ENCODE measurements around the gene COLEC12. TPM values are rescaled to one million over a fixed set of nuclear protein-coding genes. Genes with fewer than 3 reads are reported as not detected.

COLEC12 gene
- total RNA-seq, 2 experiments from 2014 or later: not detected

DNA sequence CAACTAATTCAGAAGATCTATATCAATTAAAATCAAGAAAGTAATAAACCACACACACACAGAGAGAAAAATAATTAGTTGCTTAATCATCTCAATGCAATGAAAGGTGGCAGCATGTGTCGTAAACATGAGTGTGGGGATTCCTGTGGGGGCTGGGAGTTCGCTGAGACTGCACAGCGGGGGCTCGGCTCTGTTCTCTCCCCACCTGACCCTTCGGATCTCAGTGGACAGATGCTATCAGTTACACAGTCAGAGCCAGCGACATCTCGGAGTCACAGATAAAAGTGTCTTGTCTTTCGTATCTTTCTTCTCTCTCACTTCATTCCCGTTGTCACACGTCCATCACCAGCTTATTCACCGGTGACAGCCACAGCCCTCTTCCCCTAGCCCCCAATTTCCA, 37.1 kb downstream of the COLEC12 start:
- intact Hi-C loops (cut with DNase I, micrococcal nuclease): no loop called here
- Histone ChIP-seq H3K4me1 (ENCODE audit: insufficient read depth, low read length) (no peaks in the 10 kb centered on the region), H3K4me3 (ENCODE audit: low read length) (no peak overlapping the region), H3K9me3 (ENCODE audit: control insufficient read depth in 1 of 2, insufficient read depth in 1 of 2, low read length in 2 of 2) (no peaks in the 10 kb centered on the region), H3K36me3 (ENCODE audit: insufficient read depth, low read length) (no peaks in the 10 kb centered on the region), H3K27me3 (ENCODE audit: control insufficient read depth in 1 of 2, insufficient read depth in 2 of 2, low read length in 2 of 2) (peaks cover 4 to 6% of the 10 kb centered on the region in 2 experiments), H3K27ac (ENCODE audit: low read depth in 1 of 2, low read length in 2 of 2) (no peak overlapping the region)
- no peaks in the 10 kb centered on the region for H3K36me3 Mint-ChIP-seq (ENCODE audit: low read depth)
- TF ChIP-seq, protein P1, sequence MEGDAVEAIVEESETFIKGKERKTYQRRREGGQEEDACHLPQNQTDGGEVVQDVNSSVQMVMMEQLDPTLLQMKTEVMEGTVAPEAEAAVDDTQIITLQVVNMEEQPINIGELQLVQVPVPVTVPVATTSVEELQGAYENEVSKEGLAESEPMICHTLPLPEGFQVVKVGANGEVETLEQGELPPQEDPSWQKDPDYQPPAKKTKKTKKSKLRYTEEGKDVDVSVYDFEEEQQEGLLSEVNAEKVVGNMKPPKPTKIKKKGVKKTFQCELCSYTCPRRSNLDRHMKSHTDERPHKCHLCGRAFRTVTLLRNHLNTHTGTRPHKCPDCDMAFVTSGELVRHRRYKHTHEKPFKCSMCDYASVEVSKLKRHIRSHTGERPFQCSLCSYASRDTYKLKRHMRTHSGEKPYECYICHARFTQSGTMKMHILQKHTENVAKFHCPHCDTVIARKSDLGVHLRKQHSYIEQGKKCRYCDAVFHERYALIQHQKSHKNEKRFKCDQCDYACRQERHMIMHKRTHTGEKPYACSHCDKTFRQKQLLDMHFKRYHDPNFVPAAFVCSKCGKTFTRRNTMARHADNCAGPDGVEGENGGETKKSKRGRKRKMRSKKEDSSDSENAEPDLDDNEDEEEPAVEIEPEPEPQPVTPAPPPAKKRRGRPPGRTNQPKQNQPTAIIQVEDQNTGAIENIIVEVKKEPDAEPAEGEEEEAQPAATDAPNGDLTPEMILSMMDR (IDR thresholded peaks at IDR 0.05): no peak
- no peak overlapping the region for H3K27ac Mint-ChIP-seq
- DNase-seq (no peak), ATAC-seq (ENCODE audit: poor library complexity) (no peak)
- peaks cover 2% of the 10 kb centered on the region for H3K9me3 Mint-ChIP-seq
- CTCF ChIA-PET: no interaction called here
- H3K4me3 Mint-ChIP-seq: no peak overlapping the region
- POLR2A ChIA-PET: no interaction called here
- peaks cover 49% of the 10 kb centered on the region for H3K27me3 Mint-ChIP-seq
- no peaks in the 10 kb centered on the region for H3K4me1 Mint-ChIP-seq (ENCODE audit: low read depth)

GRCh38 chr18:461762-462161, 38.7 kb downstream of the COLEC12 start:
- H3K4me1 Mint-ChIP-seq (ENCODE audit: low read depth): no peaks in the 10 kb centered on the region
- H3K27me3 Mint-ChIP-seq: peaks cover 52% of the 10 kb centered on the region

GRCh38 chr18:460791-461190, 39.7 kb downstream of the COLEC12 start:
- ATAC-seq (ENCODE audit: poor library complexity) (no peak), DNase-seq (no peak)
- Mint-ChIP-seq H3K36me3 (ENCODE audit: low read depth) (no peaks in the 10 kb centered on the region), H3K4me3 (no peak overlapping the region), H3K4me1 (ENCODE audit: low read depth) (no peaks in the 10 kb centered on the region), H3K27me3 (peaks cover 48% of the 10 kb centered on the region), H3K9me3 (peaks cover 2% of the 10 kb centered on the region), H3K27ac (no peak overlapping the region)
- intact Hi-C loops (cut with DNase I, micrococcal nuclease): no loop called here
- no peaks in the 10 kb centered on the region for H3K9me3 ChIP-seq (ENCODE audit: control insufficient read depth in 1 of 2, insufficient read depth in 1 of 2, low read length in 2 of 2)
- no peaks in the 10 kb centered on the region for H3K4me1 ChIP-seq (ENCODE audit: insufficient read depth, low read length)
- H3K4me3 ChIP-seq (ENCODE audit: low read length): no peak overlapping the region
- peaks cover 6 to 9% of the 10 kb centered on the region in 2 experiments for H3K27me3 ChIP-seq (ENCODE audit: control insufficient read depth in 1 of 2, insufficient read depth in 2 of 2, low read length in 2 of 2)
- H3K36me3 ChIP-seq (ENCODE audit: insufficient read depth, low read length): no peaks in the 10 kb centered on the region
- TF ChIP-seq, protein P1 (IDR thresholded peaks at IDR 0.05): no peak
- ChIA-PET POLR2A (no interaction called here), CTCF (no interaction called here)
- H3K27ac ChIP-seq (ENCODE audit: low read depth in 1 of 2, low read length in 2 of 2): no peak overlapping the region

More at GRCh38 chr18:461762-462161, 38.7 kb downstream of the COLEC12 start:
- no peak for DNase-seq
- Mint-ChIP-seq H3K36me3 (ENCODE audit: low read depth) (no peaks in the 10 kb centered on the region), H3K9me3 (peaks cover 2% of the 10 kb centered on the region), H3K4me3 (no peak overlapping the region), H3K27ac (no peak overlapping the region)
- no peaks in the 10 kb centered on the region for H3K36me3 ChIP-seq (ENCODE audit: insufficient read depth, low read length)
- H3K4me3 ChIP-seq (ENCODE audit: low read length): no peak overlapping the region
- ATAC-seq (ENCODE audit: poor library complexity): no peak
- CTCF ChIA-PET: no interaction called here
- TF ChIP-seq, protein P1 (IDR thresholded peaks at IDR 0.05): no peak
- intact Hi-C loops (cut with DNase I, micrococcal nuclease): no loop called here
- H3K4me1 ChIP-seq (ENCODE audit: insufficient read depth, low read length): no peaks in the 10 kb centered on the region
- H3K27me3 ChIP-seq (ENCODE audit: control insufficient read depth in 1 of 2, insufficient read depth in 2 of 2, low read length in 2 of 2): peaks cover 4 to 6% of the 10 kb centered on the region in 2 experiments
- no peaks in the 10 kb centered on the region for H3K9me3 ChIP-seq (ENCODE audit: control insufficient read depth in 1 of 2, insufficient read depth in 1 of 2, low read length in 2 of 2)
- no peak overlapping the region for H3K27ac ChIP-seq (ENCODE audit: low read depth in 1 of 2, low read length in 2 of 2)
- POLR2A ChIA-PET: no interaction called here

All from CD4-positive, alpha-beta T cell (primary cell).